Measurements from ENCODE around the gene NAV2. TPM values are rescaled to one million over a fixed set of nuclear protein-coding genes. Genes with fewer than 3 reads are reported as not detected.

NAV2 gene
- total and polyA plus RNA-seq, 2 experiments from 2014 or later: 26.0 to 45.0 TPM

DNA sequence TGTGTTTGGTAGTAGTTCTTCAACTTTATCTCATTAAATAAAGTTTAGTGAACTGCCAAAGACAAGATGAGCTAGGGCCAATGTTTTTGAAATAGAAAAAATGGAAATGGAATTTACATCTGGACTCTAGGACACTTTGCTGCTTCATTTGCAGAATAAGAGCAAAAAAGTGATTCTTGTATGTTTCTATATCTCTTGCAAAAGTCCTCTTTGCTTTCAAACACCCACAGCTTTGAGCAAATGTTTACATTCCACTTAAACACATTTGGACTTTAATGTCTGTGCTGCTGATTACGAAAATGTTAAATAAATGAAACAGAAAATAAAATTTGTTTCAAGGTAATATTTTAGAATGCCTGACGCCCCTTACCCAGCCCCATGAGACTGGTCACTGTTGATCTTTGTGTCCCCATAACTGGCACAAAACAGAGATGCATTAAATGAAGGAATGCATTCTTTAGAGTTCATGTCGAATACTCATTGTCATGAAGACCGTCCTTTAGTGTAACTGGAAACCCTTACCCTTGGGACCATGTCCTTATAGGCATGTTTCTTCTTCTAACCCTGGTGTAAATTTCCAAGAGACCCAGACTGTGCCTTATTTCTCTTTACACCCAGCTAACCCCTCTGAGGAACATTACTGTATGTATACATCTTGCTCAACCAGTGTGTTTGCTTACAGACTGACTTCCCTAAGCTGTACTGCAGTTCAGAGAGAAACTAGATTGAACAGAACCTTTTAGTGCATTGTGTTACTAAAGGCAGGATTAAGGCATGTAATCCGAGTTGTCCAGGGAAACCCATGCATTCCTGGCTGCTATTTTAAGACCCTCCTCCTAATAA is 199.7 kb downstream of the NAV2 start:
- no peak overlapping the region for H3K27ac ChIP-seq (ENCODE audit: low read depth)
- H3K27me3 Mint-ChIP-seq (ENCODE audit: insufficient read depth, low read depth, poor library complexity): peaks cover 4% of the 10 kb centered on the region
- no peaks in the 10 kb centered on the region for H4K20me1 ChIP-seq (replicated peaks; ENCODE audit: insufficient read depth)
- H3K4me1 ChIP-seq (ENCODE audit: insufficient read depth): peaks cover 32% of the 10 kb centered on the region
- H3K4me2 ChIP-seq: peak overlapping the region; percentile 10; the same call in 1 of the 2 replicates
- H2AFZ ChIP-seq: no peak overlapping the region
- H3K79me2 ChIP-seq (replicated peaks; ENCODE audit: insufficient read depth): no peaks in the 10 kb centered on the region
- H3K4me3 Mint-ChIP-seq: no peak overlapping the region
- ATAC-seq (peak; percentile 38), DNase-seq (ENCODE audit: low spot score) (no peak)
- no peaks in the 10 kb centered on the region for H3K27me3 ChIP-seq (ENCODE audit: insufficient read depth)
- H3K27ac Mint-ChIP-seq: 0 out of 2 replicates have a peak overlapping the region, but pooled peaks have one; percentile 50
- no peaks in the 10 kb centered on the region for H3K9me3 Mint-ChIP-seq
- peaks cover 41% of the 10 kb centered on the region for H3K4me1 Mint-ChIP-seq
- no peaks in the 10 kb centered on the region; the same call in 1 of the 2 replicates for H3F3A ChIP-seq (replicated peaks; ENCODE audit: low read depth)
- no peak for TF ChIP-seq ZNF331 (CRISPR knock-in tag; IDR thresholded peaks at IDR 0.05; ENCODE audit: low read depth)
- TF ChIP-seq, protein P1, sequence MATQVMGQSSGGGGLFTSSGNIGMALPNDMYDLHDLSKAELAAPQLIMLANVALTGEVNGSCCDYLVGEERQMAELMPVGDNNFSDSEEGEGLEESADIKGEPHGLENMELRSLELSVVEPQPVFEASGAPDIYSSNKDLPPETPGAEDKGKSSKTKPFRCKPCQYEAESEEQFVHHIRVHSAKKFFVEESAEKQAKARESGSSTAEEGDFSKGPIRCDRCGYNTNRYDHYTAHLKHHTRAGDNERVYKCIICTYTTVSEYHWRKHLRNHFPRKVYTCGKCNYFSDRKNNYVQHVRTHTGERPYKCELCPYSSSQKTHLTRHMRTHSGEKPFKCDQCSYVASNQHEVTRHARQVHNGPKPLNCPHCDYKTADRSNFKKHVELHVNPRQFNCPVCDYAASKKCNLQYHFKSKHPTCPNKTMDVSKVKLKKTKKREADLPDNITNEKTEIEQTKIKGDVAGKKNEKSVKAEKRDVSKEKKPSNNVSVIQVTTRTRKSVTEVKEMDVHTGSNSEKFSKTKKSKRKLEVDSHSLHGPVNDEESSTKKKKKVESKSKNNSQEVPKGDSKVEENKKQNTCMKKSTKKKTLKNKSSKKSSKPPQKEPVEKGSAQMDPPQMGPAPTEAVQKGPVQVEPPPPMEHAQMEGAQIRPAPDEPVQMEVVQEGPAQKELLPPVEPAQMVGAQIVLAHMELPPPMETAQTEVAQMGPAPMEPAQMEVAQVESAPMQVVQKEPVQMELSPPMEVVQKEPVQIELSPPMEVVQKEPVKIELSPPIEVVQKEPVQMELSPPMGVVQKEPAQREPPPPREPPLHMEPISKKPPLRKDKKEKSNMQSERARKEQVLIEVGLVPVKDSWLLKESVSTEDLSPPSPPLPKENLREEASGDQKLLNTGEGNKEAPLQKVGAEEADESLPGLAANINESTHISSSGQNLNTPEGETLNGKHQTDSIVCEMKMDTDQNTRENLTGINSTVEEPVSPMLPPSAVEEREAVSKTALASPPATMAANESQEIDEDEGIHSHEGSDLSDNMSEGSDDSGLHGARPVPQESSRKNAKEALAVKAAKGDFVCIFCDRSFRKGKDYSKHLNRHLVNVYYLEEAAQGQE (IDR thresholded peaks at IDR 0.05; ENCODE audit: unreplicated experiment): no peak
- TF ChIP-seq, protein P2, sequence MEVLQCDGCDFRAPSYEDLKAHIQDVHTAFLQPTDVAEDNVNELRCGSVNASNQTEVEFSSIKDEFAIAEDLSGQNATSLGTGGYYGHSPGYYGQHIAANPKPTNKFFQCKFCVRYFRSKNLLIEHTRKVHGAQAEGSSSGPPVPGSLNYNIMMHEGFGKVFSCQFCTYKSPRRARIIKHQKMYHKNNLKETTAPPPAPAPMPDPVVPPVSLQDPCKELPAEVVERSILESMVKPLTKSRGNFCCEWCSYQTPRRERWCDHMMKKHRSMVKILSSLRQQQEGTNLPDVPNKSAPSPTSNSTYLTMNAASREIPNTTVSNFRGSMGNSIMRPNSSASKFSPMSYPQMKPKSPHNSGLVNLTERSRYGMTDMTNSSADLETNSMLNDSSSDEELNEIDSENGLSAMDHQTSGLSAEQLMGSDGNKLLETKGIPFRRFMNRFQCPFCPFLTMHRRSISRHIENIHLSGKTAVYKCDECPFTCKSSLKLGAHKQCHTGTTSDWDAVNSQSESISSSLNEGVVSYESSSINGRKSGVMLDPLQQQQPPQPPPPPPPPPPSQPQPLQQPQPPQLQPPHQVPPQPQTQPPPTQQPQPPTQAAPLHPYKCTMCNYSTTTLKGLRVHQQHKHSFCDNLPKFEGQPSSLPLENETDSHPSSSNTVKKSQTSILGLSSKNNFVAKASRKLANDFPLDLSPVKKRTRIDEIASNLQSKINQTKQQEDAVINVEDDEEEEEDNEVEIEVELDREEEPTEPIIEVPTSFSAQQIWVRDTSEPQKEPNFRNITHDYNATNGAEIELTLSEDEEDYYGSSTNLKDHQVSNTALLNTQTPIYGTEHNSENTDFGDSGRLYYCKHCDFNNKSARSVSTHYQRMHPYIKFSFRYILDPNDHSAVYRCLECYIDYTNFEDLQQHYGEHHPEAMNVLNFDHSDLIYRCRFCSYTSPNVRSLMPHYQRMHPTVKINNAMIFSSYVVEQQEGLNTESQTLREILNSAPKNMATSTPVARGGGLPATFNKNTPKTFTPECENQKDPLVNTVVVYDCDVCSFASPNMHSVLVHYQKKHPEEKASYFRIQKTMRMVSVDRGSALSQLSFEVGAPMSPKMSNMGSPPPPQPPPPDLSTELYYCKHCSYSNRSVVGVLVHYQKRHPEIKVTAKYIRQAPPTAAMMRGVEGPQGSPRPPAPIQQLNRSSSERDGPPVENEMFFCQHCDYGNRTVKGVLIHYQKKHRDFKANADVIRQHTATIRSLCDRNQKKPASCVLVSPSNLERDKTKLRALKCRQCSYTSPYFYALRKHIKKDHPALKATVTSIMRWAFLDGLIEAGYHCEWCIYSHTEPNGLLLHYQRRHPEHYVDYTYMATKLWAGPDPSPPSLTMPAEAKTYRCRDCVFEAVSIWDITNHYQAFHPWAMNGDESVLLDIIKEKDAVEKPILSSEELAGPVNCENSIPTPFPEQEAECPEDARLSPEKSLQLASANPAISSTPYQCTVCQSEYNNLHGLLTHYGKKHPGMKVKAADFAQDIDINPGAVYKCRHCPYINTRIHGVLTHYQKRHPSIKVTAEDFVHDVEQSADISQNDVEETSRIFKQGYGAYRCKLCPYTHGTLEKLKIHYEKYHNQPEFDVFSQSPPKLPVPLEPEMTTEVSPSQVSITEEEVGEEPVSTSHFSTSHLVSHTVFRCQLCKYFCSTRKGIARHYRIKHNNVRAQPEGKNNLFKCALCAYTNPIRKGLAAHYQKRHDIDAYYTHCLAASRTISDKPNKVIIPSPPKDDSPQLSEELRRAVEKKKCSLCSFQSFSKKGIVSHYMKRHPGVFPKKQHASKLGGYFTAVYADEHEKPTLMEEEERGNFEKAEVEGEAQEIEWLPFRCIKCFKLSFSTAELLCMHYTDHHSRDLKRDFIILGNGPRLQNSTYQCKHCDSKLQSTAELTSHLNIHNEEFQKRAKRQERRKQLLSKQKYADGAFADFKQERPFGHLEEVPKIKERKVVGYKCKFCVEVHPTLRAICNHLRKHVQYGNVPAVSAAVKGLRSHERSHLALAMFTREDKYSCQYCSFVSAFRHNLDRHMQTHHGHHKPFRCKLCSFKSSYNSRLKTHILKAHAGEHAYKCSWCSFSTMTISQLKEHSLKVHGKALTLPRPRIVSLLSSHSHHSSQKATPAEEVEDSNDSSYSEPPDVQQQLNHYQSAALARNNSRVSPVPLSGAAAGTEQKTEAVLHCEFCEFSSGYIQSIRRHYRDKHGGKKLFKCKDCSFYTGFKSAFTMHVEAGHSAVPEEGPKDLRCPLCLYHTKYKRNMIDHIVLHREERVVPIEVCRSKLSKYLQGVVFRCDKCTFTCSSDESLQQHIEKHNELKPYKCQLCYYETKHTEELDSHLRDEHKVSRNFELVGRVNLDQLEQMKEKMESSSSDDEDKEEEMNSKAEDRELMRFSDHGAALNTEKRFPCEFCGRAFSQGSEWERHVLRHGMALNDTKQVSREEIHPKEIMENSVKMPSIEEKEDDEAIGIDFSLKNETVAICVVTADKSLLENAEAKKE (CRISPR knock-in tag; IDR thresholded peaks at IDR 0.05): no peak
- TF ChIP-seq, protein P3, sequence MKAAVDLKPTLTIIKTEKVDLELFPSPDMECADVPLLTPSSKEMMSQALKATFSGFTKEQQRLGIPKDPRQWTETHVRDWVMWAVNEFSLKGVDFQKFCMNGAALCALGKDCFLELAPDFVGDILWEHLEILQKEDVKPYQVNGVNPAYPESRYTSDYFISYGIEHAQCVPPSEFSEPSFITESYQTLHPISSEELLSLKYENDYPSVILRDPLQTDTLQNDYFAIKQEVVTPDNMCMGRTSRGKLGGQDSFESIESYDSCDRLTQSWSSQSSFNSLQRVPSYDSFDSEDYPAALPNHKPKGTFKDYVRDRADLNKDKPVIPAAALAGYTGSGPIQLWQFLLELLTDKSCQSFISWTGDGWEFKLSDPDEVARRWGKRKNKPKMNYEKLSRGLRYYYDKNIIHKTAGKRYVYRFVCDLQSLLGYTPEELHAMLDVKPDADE (IDR thresholded peaks at IDR 0.05): no peak
- H3K9me2 ChIP-seq (ENCODE audit: insufficient read depth): no peaks in the 10 kb centered on the region
- no peaks in the 10 kb centered on the region; the same call in 1 of the 2 replicates for H3K36me3 ChIP-seq (ENCODE audit: insufficient read depth)
- H3K36me3 Mint-ChIP-seq (ENCODE audit: low read depth): peaks cover 16% of the 10 kb centered on the region
- H3K4me3 ChIP-seq: no peak overlapping the region

Measured in GM23338 (cell line).